HEK293 (cell line): ENCODE data around the gene LKAAEAR1.

Experiments
- CTCF ChIA-PET: fragments of 350-600 bp; formaldehyde crosslinking; extraction: SDS; loops from one replicate; lab custom pipeline; 2021; ENCODE audit warnings: antibody characterized with exemption; lab: Yijun Ruan, JAX
- POLR2A ChIA-PET: fragments of 300-600 bp; formaldehyde crosslinking; extraction: SDS; loops from one replicate; lab custom pipeline; 2020; ENCODE audit warnings: antibody characterized with exemption, inconsistent platforms; lab: Yijun Ruan, JAX
- H3K27ac ChIP-seq: fragments of 200-500 bp; sonication (Bioruptor generic); 2 replicates; pipeline ENCODE4 v1.5.1; 2014; ENCODE audit warnings: low read depth, low read length, control low read depth, inconsistent platforms; ENCODE audit errors: extremely low read depth
- H3K36me3 ChIP-seq, 2 experiments: fragments of 200-500 bp in 1 of 2; sonication (Bioruptor generic) in 1 of 2; 1 replicate in 1 of 2; 2 replicates in 1 of 2; pipeline ENCODE4 v1.5.1; 2014 to 2017; ENCODE audit warnings: inconsistent platforms in 2 of 2, low read length in 2 of 2; ENCODE audit not compliant: control insufficient read depth in 2 of 2, insufficient read depth in 1 of 2
- H3K4me1 ChIP-seq: fragments of 200-500 bp; sonication (Bioruptor generic); 2 replicates; pipeline ENCODE4 v1.5.1; 2014; ENCODE audit warnings: mild to moderate bottlenecking, low read length, inconsistent platforms; ENCODE audit not compliant: control insufficient read depth, insufficient read depth
- H3K4me3 ChIP-seq: 2 replicates; pipeline ENCODE4 v1.5.1; 2011; ENCODE audit warnings: low read depth, mild to moderate bottlenecking, control low read depth, low read length, moderate library complexity
- H3K9me3 ChIP-seq: fragments of 200-500 bp; sonication (Bioruptor generic); 2 replicates; pipeline ENCODE4 v1.5.1; 2014; ENCODE audit warnings: low read depth, low read length, inconsistent platforms; ENCODE audit not compliant: control insufficient read depth, insufficient read depth
- FEZF1 ChIP-seq: fragments of 450-650 bp; formaldehyde crosslinking; IDR thresholded peaks from 2 replicates; pipeline ENCODE4 v1.5.1; 2016; ENCODE audit warnings: missing biosample characterization, missing genetic modification characterization
- TRIM28 ChIP-seq: IDR thresholded peaks from 2 replicates; pipeline ENCODE4 v1.6.1; 2011; ENCODE audit warnings: low read length, control low read depth, borderline replicate concordance
- ZEB2 ChIP-seq: fragments of 450-650 bp; formaldehyde crosslinking; IDR thresholded peaks from 2 replicates; pipeline ENCODE4 v1.5.1; 2016; ENCODE audit warnings: missing biosample characterization, missing genetic modification characterization
- ZNF169 ChIP-seq: fragments of 450-650 bp; formaldehyde crosslinking; IDR thresholded peaks from 2 replicates; pipeline ENCODE4 v1.5.1; 2016; ENCODE audit warnings: missing biosample characterization, missing genetic modification characterization
- ZNF211 ChIP-seq: fragments of 450-650 bp; formaldehyde crosslinking; IDR thresholded peaks from 2 replicates; pipeline ENCODE4 v1.5.1; 2016; ENCODE audit warnings: low read depth, missing biosample characterization, missing genetic modification characterization
- ZNF280C ChIP-seq: fragments of 450-650 bp; formaldehyde crosslinking; IDR thresholded peaks from 2 replicates; pipeline ENCODE4 v1.5.1; 2016; ENCODE audit warnings: missing biosample characterization, missing genetic modification characterization
- ZNF280D ChIP-seq: fragments of 450-650 bp; formaldehyde crosslinking; IDR thresholded peaks from 2 replicates; pipeline ENCODE4 v1.5.1; 2016; ENCODE audit warnings: missing biosample characterization, missing genetic modification characterization
- ZNF302 ChIP-seq: fragments of 450-650 bp; formaldehyde crosslinking; IDR thresholded peaks from 2 replicates; pipeline ENCODE4 v1.5.1; 2016; ENCODE audit warnings: missing biosample characterization, missing genetic modification characterization, low read depth
- ZNF391 ChIP-seq: fragments of 450-650 bp; formaldehyde crosslinking; IDR thresholded peaks from 2 replicates; pipeline ENCODE4 v1.5.1; 2016; ENCODE audit warnings: low read depth, missing biosample characterization, missing genetic modification characterization, borderline replicate concordance
- ZNF398 ChIP-seq: fragments of 450-650 bp; formaldehyde crosslinking; IDR thresholded peaks from 2 replicates; pipeline ENCODE4 v1.5.1; 2017; ENCODE audit warnings: missing biosample characterization, missing genetic modification characterization
- ZNF518A ChIP-seq: fragments of 450-650 bp; formaldehyde crosslinking; conservative IDR thresholded peaks from 2 replicates; pipeline ENCODE4 v1.5.1; 2016; ENCODE audit warnings: low read depth, missing biosample characterization, missing genetic modification characterization
- ZNF777 ChIP-seq: fragments of 450-650 bp; formaldehyde crosslinking; IDR thresholded peaks from 2 replicates; pipeline ENCODE4 v1.5.1; 2017; ENCODE audit warnings: missing biosample characterization, missing genetic modification characterization, borderline replicate concordance
- ZNF791 ChIP-seq: fragments of 450-650 bp; formaldehyde crosslinking; IDR thresholded peaks from 2 replicates; pipeline ENCODE4 v1.5.1; 2016; ENCODE audit warnings: missing biosample characterization, missing genetic modification characterization

The LKAAEAR1 gene

GRCh38 chr20:64038565-64039292 lies 45.5 kb downstream of the LKAAEAR1 start (continued):
- TF ChIP-seq ZNF391 (tag by site-specific recombination) (0 out of 2 replicates have a peak, but pooled peaks have one; percentile 56), ZNF169 (no peak), ZNF777 (tag by site-specific recombination) (peak; percentile 73), ZNF791 (tag by site-specific recombination) (no peak), ZEB2 (peak; percentile 71), TRIM28 (no peak), ZNF280C (tag by site-specific recombination) (no peak), ZNF398 (tag by site-specific recombination) (peak; percentile 93)

GRCh38 chr20:64038224-64038564 lies 46.0 kb downstream of the LKAAEAR1 start:
- ChIA-PET CTCF (interaction anchor here (0.7 to 4.4 kb wide), 19 partner anchors 10 to 557 kb away, joined by 3 to 39 read pairs (median 4); partner anchors contain the start of genes LKAAEAR1, PRPF6, RGS19 and SAMD10), POLR2A (interaction anchor here (1.0 to 2.9 kb wide), 5 partner anchors 24 to 82 kb away, joined by 3 to 11 read pairs (median 4); partner anchors contain the start of genes LKAAEAR1, PRPF6, TCEA2 and UCKL1)
- H3K9me3 ChIP-seq: no peaks in the 10 kb centered on the region
- H3K27ac ChIP-seq: peak overlapping the region; percentile 3; the same call in 1 of the 2 replicates
- H3K4me1 ChIP-seq: peaks cover 7% of the 10 kb centered on the region; the same call in 1 of the 2 replicates
- no peak overlapping the region for H3K4me3 ChIP-seq
- TF ChIP-seq ZNF302 (no peak), ZNF211 (tag by site-specific recombination) (no peak), FEZF1 (tag by site-specific recombination) (no peak), ZNF280D (tag by site-specific recombination) (no peak), ZNF518A (tag by site-specific recombination) (no peak)
- H3K36me3 ChIP-seq: peaks cover 0 to 19% of the 10 kb centered on the region in 2 experiments; a peak in 2 of 3 replicates
